ENCODE measurements around the gene NKAP. TPM values are rescaled to one million over a fixed set of nuclear protein-coding genes. Genes with fewer than 3 reads are reported as not detected.
"Not testable (repeated sequence)": the region's sequence is repeated elsewhere in the genome, so short reads cannot be mapped to it uniquely, and the experiment has no call there.

NKAP gene
- total and polyA plus RNA-seq, 2 of the 8 experiments (the other 6 are each of a cell fraction or from before 2014, with no cell fraction given) = 2.8 to 7.1 TPM

DNA sequence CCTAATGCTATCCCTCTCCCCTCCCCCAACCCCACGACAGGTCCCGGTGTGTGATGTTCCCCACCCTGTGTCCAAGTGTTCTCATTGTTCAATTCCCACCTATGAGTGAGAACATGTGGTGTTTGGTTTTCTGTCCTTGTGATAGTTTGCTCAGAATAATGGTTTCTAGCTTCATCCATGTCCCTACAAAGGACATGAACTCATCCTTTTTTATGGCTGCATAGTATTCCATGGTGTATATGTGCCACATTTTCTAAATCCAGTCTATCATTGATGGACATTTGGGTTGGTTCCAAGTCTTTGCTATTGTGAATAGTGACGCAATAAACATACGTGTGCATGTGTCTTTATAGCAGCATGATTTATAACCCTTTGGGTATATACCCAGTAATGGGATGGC lies 33.6 kb upstream of the NKAP start:
- H3K36me3 ChIP-seq (ENCODE audit: control insufficient read depth in 2 of 4, insufficient read depth in 4 of 4, low read length in 3 of 4); H2BK5ac ChIP-seq (ENCODE audit: low read depth, low read length); H3K23me2 ChIP-seq (ENCODE audit: low read depth, low read length); H3K18ac ChIP-seq (ENCODE audit: extremely low read depth, low read length); H3K79me1 ChIP-seq (ENCODE audit: low read depth, low read length); POLR2A ChIA-PET (ENCODE audit: partially characterized antibody); H4K8ac ChIP-seq (ENCODE audit: extremely low read depth, insufficient read depth, low read length); H3K23ac ChIP-seq (ENCODE audit: insufficient read length); H3K4ac ChIP-seq (replicated peaks; ENCODE audit: insufficient read length, low read depth, low read length); H3K56ac ChIP-seq (replicated peaks; ENCODE audit: insufficient read length, low read depth, low read length); H2AK5ac ChIP-seq (ENCODE audit: low read depth, low read length); H4K20me1 ChIP-seq (replicated peaks in 1 of 2; ENCODE audit: control insufficient read depth in 1 of 2, insufficient read depth in 2 of 2, low read length in 2 of 2); H4K91ac ChIP-seq (replicated peaks; ENCODE audit: insufficient read length, low read length); H2BK15ac ChIP-seq (ENCODE audit: low read length); H3K9ac ChIP-seq (replicated peaks in 1 of 4; ENCODE audit: extremely low read depth in 1 of 4, low read depth in 3 of 4, low read length in 3 of 4); H4K5ac ChIP-seq (ENCODE audit: insufficient read length, low read depth, low read length); H3K4me3 ChIP-seq (ENCODE audit: extremely low read depth in 1 of 4, insufficient read depth in 2 of 4, low read depth in 3 of 4, low read length in 4 of 4); H2BK120ac ChIP-seq (replicated peaks; ENCODE audit: low read depth, low read length); H3K79me2 ChIP-seq (ENCODE audit: control insufficient read depth in 1 of 2, insufficient read depth in 2 of 2, low read length in 2 of 2); CTCF ChIA-PET (ENCODE audit: partially characterized antibody); H2BK20ac ChIP-seq (ENCODE audit: low read length); H3K4me1 ChIP-seq (replicated peaks in 1 of 4; ENCODE audit: control insufficient read depth in 3 of 4, insufficient read depth in 4 of 4, low read length in 3 of 4); H3K14ac ChIP-seq (ENCODE audit: insufficient read length); H3K27me3 ChIP-seq (replicated peaks in 1 of 4; ENCODE audit: control insufficient read depth in 3 of 4, extremely low read depth in 1 of 4, insufficient read depth in 3 of 4, low read length in 3 of 4); H2BK12ac ChIP-seq (ENCODE audit: low read depth, low read length); H3K4me2 ChIP-seq (ENCODE audit: insufficient read depth in 1 of 2, low read depth in 2 of 2, low read length in 2 of 2); H2AFZ ChIP-seq (ENCODE audit: low read length); DNase-seq (ENCODE audit: low read depth in 1 of 2, low spot score in 2 of 2); H3K27ac ChIP-seq (ENCODE audit: low read depth, low read length); FAIRE-seq; H3K9me3 ChIP-seq (ENCODE audit: insufficient read depth in 2 of 2, low read depth in 1 of 2, low read length in 1 of 2): not testable (repeated sequence)
- WGBS, 2 experiments (ENCODE audit: extremely low coverage in 1 of 2, insufficient coverage in 1 of 2, insufficient read length in 1 of 2, insufficient replicate concordance in 2 of 2, low coverage in 1 of 2, low lambda C conversion rate in 2 of 2, missing lambda C conversion rate in 1 of 2) = 89% methylated on average over 2 of the region's 4 CpGs; no CpG with 5 or more reads in 1 of the 2 experiments

Measured in H1 (cell line).